HepG2 (cell line): ENCODE data around the gene ZNF254.

Experiments used
- CENPT ChIP-seq: sonication (generic); formaldehyde crosslinking; IDR thresholded peaks from 2 replicates; pipeline ENCODE4 v1.8.0; 2022; ENCODE audit warnings: low read depth, mild to moderate bottlenecking, moderate library complexity, missing genetic modification reagents
- EZH2 ChIP-seq: conservative IDR thresholded peaks from 2 replicates; pipeline ENCODE4 v1.6.1; 2012; ENCODE audit warnings: mild to moderate bottlenecking, low read depth, low read length, moderate library complexity
- MIXL1 ChIP-seq: IDR thresholded peaks from 2 replicates; pipeline ENCODE4 v1.6.1; 2016
- NFATC3 ChIP-seq: sonication (generic); formaldehyde crosslinking; IDR thresholded peaks from 2 replicates; pipeline ENCODE4 v1.5.1; 2020; ENCODE audit warnings: mild to moderate bottlenecking, missing genetic modification reagents
- NFIC ChIP-seq: IDR thresholded peaks from 2 replicates; pipeline ENCODE4 v1.6.1; 2012; ENCODE audit warnings: mild to moderate bottlenecking, low read length, inconsistent platforms
- POLR2A ChIP-seq, 2 experiments: IDR thresholded peaks; 2 replicates each; pipeline ENCODE4 v1.6.1; 2011; ENCODE audit warnings: low read depth in 2 of 2, low read length in 2 of 2, mild to moderate bottlenecking in 1 of 2, moderate library complexity in 1 of 2; ENCODE audit not compliant: insufficient read depth in 1 of 2
- POLR2AphosphoS5 ChIP-seq: IDR thresholded peaks from 2 replicates; pipeline ENCODE4 v1.6.1; 2012; ENCODE audit warnings: low read depth, low read length
- RFX5 ChIP-seq: IDR thresholded peaks from 2 replicates; pipeline ENCODE4 v1.6.1; 2011; ENCODE audit warnings: low read depth, low read length, improper control_type of control experiment
- ZBTB7A ChIP-seq: sonication (generic); formaldehyde crosslinking; IDR thresholded peaks from 2 replicates; pipeline ENCODE4 v1.8.0; 2022; ENCODE audit warnings: mild to moderate bottlenecking, missing genetic modification reagents
- ZNF3 ChIP-seq: IDR thresholded peaks from 2 replicates; pipeline ENCODE4 v1.7.0; 2017; ENCODE audit warnings: inconsistent platforms
- TF ChIP-seq, protein P1 (sequence below): sonication (generic); formaldehyde crosslinking; IDR thresholded peaks from 2 replicates; pipeline ENCODE4 v1.5.0; 2020; ENCODE audit warnings: mild to moderate bottlenecking, missing genetic modification reagents, moderate library complexity
- TF ChIP-seq, protein P2 (sequence below), 2 experiments: IDR thresholded peaks; 2 replicates each; pipeline ENCODE4 v1.6.1; 2011 to 2012; ENCODE audit warnings: low read length in 2 of 2, borderline replicate concordance in 1 of 2, low read depth in 1 of 2, mild to moderate bottlenecking in 1 of 2, moderate library complexity in 1 of 2

DNA sequence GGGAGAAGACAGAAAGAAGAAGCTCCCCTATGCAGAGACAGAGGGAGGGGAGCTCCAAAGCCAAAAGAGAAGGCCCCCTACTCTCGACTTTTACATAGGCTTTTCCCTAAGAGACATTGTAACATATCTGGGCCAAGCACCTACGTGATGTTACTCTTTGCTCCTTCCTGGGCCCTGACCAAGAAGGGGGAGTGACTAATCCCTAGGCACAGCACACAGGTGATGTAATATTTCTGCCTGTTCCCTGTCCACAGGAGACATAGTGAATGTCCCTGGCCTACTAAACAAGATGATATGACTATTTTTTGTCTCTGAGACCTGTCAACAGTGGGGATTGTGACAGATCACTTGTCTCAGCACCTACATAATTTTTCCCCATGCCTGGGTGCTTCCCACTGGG is 15.9 kb upstream of the ZNF254 start:
- TF ChIP-seq, protein P1, sequence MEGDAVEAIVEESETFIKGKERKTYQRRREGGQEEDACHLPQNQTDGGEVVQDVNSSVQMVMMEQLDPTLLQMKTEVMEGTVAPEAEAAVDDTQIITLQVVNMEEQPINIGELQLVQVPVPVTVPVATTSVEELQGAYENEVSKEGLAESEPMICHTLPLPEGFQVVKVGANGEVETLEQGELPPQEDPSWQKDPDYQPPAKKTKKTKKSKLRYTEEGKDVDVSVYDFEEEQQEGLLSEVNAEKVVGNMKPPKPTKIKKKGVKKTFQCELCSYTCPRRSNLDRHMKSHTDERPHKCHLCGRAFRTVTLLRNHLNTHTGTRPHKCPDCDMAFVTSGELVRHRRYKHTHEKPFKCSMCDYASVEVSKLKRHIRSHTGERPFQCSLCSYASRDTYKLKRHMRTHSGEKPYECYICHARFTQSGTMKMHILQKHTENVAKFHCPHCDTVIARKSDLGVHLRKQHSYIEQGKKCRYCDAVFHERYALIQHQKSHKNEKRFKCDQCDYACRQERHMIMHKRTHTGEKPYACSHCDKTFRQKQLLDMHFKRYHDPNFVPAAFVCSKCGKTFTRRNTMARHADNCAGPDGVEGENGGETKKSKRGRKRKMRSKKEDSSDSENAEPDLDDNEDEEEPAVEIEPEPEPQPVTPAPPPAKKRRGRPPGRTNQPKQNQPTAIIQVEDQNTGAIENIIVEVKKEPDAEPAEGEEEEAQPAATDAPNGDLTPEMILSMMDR, result no peak
- TF ChIP-seq NFATC3 (CRISPR knock-in tag) (no peak), RFX5 (no peak), EZH2 (no peak), POLR2AphosphoS5 (no peak), ZNF3 (CRISPR knock-in tag) (no peak), MIXL1 (CRISPR knock-in tag) (no peak), NFIC (no peak), POLR2A (IDR thresholded peaks at IDR 0.05; ENCODE audit: insufficient read depth in 1 of 2, low read depth in 2 of 2, low read length in 2 of 2) (no peak), ZBTB7A (CRISPR knock-in tag) (no peak), CENPT (no peak)
- TF ChIP-seq, protein P2, sequence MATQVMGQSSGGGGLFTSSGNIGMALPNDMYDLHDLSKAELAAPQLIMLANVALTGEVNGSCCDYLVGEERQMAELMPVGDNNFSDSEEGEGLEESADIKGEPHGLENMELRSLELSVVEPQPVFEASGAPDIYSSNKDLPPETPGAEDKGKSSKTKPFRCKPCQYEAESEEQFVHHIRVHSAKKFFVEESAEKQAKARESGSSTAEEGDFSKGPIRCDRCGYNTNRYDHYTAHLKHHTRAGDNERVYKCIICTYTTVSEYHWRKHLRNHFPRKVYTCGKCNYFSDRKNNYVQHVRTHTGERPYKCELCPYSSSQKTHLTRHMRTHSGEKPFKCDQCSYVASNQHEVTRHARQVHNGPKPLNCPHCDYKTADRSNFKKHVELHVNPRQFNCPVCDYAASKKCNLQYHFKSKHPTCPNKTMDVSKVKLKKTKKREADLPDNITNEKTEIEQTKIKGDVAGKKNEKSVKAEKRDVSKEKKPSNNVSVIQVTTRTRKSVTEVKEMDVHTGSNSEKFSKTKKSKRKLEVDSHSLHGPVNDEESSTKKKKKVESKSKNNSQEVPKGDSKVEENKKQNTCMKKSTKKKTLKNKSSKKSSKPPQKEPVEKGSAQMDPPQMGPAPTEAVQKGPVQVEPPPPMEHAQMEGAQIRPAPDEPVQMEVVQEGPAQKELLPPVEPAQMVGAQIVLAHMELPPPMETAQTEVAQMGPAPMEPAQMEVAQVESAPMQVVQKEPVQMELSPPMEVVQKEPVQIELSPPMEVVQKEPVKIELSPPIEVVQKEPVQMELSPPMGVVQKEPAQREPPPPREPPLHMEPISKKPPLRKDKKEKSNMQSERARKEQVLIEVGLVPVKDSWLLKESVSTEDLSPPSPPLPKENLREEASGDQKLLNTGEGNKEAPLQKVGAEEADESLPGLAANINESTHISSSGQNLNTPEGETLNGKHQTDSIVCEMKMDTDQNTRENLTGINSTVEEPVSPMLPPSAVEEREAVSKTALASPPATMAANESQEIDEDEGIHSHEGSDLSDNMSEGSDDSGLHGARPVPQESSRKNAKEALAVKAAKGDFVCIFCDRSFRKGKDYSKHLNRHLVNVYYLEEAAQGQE (IDR thresholded peaks at IDR 0.05; ENCODE audit: borderline replicate concordance in 1 of 2, low read depth in 1 of 2, low read length in 2 of 2), result no peak
